Hematopoietic multipotent progenitor cell treated with erythropoietin and hydrocortisone succinate and interleukin-3 and kit ligand, for 4 days (in vitro differentiated cells): Measurements from ENCODE around the gene SEZ6L.
"Not testable (repeated sequence)": the region's sequence is repeated elsewhere in the genome, so short reads cannot be mapped to it uniquely, and the experiment has no call there.

Experiments
- DNase-seq: peaks from one replicate; pipeline ENCODE4 v3.0.0-alpha.2; 2015

Gene SEZ6L

GRCh38 chr22:26394777-26395176 is 225.5 kb downstream of the SEZ6L start:
- no peak for DNase-seq

GRCh38 chr22:26395926-26396325 is 226.7 kb downstream of the SEZ6L start:
- no peak for DNase-seq

- DNase-seq: peak; percentile 82
These were observed 229.5 kb downstream of the SEZ6L start for GRCh38 chr22:26398741-26399153.

GRCh38 chr22:26399289-26399688 is 230.0 kb downstream of the SEZ6L start:
- no peak for DNase-seq

- DNase-seq: no peak
These were observed 232.5 kb downstream of the SEZ6L start for GRCh38 chr22:26401726-26402125.

- DNase-seq: peak; percentile 92
These were observed 235.7 kb downstream of the SEZ6L start for GRCh38 chr22:26404851-26405421.

- peak; percentile 17 for DNase-seq
These were observed 236.9 kb downstream of the SEZ6L start for GRCh38 chr22:26406118-26406517.

GRCh38 chr22:26408562-26409220 is 239.4 kb downstream of the SEZ6L start:
- DNase-seq: not testable (repeated sequence)

GRCh38 chr22:26409719-26410335 is 240.6 kb downstream of the SEZ6L start:
- DNase-seq: no peak

GRCh38 chr22:26410386-26410785 is 241.1 kb downstream of the SEZ6L start:
- no peak for DNase-seq

- no peak for DNase-seq
These were observed 245.1 kb downstream of the SEZ6L start for GRCh38 chr22:26414347-26414746.

- DNase-seq: no peak
These were observed 247.0 kb downstream of the SEZ6L start for GRCh38 chr22:26416256-26416655.

GRCh38 chr22:26416670-26417276 is 247.5 kb downstream of the SEZ6L start:
- no peak for DNase-seq

GRCh38 chr22:26417406-26417805 is 248.1 kb downstream of the SEZ6L start:
- DNase-seq: no peak

GRCh38 chr22:26418620-26419019 is 249.4 kb downstream of the SEZ6L start:
- no peak for DNase-seq

GRCh38 chr22:26426924-26427323 is 257.7 kb downstream of the SEZ6L start:
- DNase-seq: no peak

GRCh38 chr22:26428515-26429457 is 259.5 kb downstream of the SEZ6L start, which contains the start of gene ASPHD2:
TSS of gene ASPHD2 (plus strand) at chr22:26429260. CDS start at chr22:26433616, 4,356 bp downstream.
- peak; percentile 78 for DNase-seq

- no peak for DNase-seq
These were observed 260.4 kb downstream of the SEZ6L start for GRCh38 chr22:26429458-26430286.

GRCh38 chr22:26430600-26430999 is 261.3 kb downstream of the SEZ6L start:
- no peak for DNase-seq

GRCh38 chr22:26431261-26431995 is 262.2 kb downstream of the SEZ6L start:
- DNase-seq: no peak
